GM21515 (cell line): Measurements from ENCODE around the gene ZSCAN23.
"Not testable (repeated sequence)": the region's sequence is repeated elsewhere in the genome, so short reads cannot be mapped to it uniquely, and the experiment has no call there.

Experiments
- ATAC-seq: cut with Tn5 transposase; IDR thresholded peaks from one replicate; pipeline ENCODE4 v1.9.1; 2021; ENCODE audit not compliant: unreplicated experiment

The ZSCAN23 gene

GRCh38 chr6:28442586-28442985 lies 705 bp downstream of the ZSCAN23 start:
- ATAC-seq = no peak

GRCh38 chr6:28436404-28436803 lies 6.9 kb downstream of the ZSCAN23 start:
- ATAC-seq = no peak

GRCh38 chr6:28433119-28433518 lies 10.2 kb downstream of the ZSCAN23 start:
- ATAC-seq = no peak

GRCh38 chr6:28429781-28430180 lies 13.5 kb downstream of the ZSCAN23 start:
- no peak for ATAC-seq

DNA sequence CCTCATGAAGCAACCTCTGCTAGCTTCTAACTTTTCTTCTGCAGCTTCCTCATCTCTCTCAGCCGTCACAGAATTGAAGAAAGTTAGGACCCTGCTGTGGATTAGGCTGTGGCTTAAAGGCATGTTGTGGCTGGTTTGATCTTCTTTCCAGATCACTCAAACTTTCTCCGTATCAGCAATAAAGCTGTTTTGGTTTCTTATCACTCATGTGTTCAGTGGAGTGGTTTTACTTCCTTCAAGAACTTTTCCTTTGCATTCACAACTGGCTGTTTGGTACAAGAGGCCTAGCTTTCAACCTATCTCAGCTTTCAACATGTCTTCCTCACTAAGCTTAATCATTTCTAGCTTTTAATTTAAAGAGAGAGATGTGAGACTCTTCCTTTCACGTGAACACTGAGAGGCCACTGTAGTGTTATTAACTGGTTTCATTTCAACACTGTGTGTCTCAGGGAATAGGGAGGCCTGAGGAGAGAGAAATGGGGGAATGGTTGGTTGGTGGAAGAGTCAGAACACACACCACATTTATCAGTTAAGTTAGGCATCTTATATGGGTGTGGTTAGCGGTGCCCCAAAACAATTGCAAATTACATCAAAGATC lies 17.2 kb downstream of the ZSCAN23 start:
- no peak for ATAC-seq

DNA sequence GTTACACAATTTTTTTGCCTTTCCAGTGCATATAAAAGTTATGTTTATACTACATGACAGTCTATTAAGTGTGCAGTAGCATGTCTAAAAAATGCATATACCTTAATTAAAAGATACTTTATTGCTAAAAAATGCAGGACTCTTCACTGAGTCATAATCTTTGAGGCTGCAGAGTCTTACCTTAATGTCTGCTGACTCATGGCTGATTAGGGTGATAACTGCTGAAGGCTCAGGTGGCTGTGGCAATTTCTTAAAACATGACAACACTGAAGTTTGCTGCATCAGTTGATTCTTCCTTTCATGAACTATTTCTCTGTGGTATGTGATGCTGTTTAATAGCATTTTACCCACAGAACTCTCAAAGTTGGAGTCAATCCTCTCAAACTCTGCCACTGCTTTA lies 19.1 kb downstream of the ZSCAN23 start:
- no peak for ATAC-seq

DNA sequence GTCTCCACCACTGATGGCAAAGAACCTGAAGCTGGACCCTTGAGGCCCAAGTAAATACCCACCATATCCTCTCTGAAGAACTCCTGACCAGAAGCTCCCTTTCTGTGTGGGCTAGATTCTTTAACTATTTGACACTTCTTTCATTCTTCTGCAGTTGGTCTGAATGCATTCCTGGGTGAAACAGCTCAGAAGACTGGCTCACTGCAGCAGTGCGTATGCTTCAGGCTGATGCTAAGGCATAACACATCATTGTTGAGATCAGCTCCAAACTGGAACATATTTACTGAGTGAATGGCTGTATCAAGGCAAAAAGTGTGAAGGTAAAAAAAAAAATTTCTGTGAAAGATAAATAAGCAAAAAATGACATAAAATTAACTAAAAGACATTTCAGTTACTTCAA lies 19.7 kb downstream of the ZSCAN23 start:
- no peak for ATAC-seq

DNA sequence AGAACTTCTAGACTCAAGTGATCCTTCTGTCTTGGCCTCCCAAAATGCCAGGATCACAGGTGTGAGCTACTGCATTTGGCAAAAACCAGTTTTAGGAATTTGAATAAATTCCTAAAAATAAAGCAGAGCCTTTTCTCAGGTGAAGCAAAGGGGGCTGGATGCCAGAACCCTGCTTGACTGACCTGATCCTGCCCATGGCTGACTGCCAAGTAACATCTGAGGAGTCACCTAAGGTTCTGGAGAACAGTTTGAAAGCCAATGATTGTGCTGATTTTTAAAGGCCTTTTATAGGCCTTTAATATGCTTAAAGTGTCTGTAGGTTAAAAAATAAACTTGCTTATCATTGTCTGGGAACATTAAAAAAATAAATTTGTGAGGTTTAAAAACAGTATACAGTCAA lies 29.6 kb downstream of the ZSCAN23 start:
- ATAC-seq = no peak

- no peak for ATAC-seq
Observed at GRCh38 chr6:28410767-28411166, 32.5 kb downstream of the ZSCAN23 start.

GRCh38 chr6:28408076-28408802 lies 35.1 kb downstream of the ZSCAN23 start:
- no peak for ATAC-seq

DNA sequence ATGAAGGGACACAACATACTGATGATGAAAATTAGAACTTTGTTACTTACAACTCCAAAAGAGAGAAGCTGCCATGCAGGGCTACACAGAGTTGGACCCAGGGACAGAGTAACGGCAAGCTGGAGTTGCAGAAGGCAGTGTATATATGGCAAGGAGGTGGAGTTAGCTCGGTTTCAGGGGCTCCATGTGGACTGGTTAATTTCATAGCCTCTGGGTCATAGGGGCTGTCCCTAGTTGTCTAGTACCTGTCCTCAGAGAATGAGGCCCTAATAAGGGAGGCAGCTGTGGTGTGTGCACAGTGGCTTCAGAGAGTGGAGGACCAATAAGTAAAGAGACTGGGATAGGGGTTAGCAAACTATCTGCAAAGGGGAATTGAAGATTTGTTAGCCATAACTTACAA lies 35.9 kb downstream of the ZSCAN23 start:
- no peak for ATAC-seq

DNA sequence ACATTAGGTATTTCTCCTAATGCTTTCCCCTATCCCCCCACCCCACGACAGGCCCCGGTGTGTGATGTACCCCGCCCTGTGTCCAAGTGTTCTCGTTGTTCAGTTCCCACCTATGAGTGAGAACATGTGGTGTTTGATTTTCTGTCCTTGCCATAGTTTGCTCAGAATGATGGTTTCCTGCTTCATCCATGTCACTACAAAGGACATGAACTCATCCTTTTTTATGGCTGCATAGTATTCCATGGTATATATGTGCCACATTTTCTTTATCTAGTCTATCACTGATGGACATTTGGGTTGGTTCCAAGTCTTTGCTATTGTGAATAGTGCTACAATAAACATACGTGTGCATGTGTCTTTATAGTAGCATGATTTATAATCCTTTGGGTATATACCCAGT lies 39.4 kb downstream of the ZSCAN23 start:
- ATAC-seq = not testable (repeated sequence)

DNA sequence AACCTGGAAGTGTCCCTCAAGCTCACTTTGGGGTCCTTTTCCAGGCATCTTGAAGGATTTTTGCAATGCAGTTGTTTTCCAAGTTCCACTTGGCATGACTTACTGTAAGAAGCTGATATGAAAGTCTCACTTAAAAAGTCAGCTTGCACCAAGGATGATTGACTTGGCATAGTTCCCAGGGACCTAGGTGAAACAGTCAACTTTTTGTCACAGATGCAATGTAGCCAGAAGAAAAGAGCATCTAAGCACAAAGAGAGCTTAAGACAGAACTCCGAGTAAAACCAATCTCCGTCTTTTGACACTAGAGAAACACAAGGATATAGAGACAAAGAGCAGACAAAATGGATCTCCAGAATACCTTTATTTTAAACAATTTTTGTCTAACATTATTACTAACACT lies 41.1 kb downstream of the ZSCAN23 start:
- no peak for ATAC-seq

GRCh38 chr6:28401172-28401571 lies 42.1 kb downstream of the ZSCAN23 start:
- no peak for ATAC-seq

DNA sequence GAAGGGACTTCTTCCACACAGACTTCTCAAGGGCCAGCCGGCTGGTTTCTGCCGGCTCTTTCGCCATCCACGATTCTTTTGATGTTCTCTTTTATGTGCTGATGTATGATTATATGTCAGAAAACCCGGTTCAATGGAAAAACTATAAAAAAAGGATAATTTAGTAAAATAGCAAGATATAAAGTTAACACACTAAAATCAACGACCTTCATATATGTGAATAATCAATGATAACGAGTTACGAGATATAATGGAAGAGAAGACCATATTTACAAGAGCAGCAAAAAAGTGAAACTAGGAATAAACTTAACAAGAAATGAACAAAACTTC lies 43.2 kb downstream of the ZSCAN23 start:
- no peak for ATAC-seq

GRCh38 chr6:28399350-28400121 lies 43.8 kb downstream of the ZSCAN23 start, which contains the start of gene ZSCAN12:
ZSCAN12 (minus strand) TSS chr6:28399747; CDS start chr6:28398405, 1,342 bp downstream.
- peak; percentile 86 for ATAC-seq

GRCh38 chr6:28395918-28396317 lies 47.4 kb downstream of the ZSCAN23 start:
- no peak for ATAC-seq

GRCh38 chr6:28393912-28394662 lies 49.2 kb downstream of the ZSCAN23 start:
- ATAC-seq = no peak

GRCh38 chr6:28390688-28391087 lies 52.6 kb downstream of the ZSCAN23 start:
- no peak for ATAC-seq

DNA sequence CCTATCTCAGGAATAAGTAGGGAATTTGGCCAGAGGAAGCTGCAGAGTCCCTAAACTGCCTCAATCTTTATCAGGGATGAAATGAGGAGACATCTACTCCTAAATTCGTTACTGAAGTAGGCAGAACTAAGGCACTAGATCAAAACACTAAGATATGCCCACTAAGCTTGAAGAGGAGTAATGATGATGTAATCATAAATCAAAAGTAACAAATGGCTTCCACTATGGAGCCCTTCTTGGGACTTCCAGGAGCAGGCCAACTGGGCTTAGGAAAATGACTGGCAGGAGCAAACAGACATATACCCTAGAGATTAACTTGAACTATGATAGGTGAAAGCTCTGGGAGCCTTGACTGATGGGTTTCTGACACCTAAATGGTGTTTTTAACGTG lies 59.2 kb downstream of the ZSCAN23 start:
- ATAC-seq = no peak
